ENCODE measurements around the gene ALG1.
"Not testable (repeated sequence)": the region's sequence is repeated elsewhere in the genome, so short reads cannot be mapped to it uniquely, and the experiment has no call there.

The ALG1 gene

DNA sequence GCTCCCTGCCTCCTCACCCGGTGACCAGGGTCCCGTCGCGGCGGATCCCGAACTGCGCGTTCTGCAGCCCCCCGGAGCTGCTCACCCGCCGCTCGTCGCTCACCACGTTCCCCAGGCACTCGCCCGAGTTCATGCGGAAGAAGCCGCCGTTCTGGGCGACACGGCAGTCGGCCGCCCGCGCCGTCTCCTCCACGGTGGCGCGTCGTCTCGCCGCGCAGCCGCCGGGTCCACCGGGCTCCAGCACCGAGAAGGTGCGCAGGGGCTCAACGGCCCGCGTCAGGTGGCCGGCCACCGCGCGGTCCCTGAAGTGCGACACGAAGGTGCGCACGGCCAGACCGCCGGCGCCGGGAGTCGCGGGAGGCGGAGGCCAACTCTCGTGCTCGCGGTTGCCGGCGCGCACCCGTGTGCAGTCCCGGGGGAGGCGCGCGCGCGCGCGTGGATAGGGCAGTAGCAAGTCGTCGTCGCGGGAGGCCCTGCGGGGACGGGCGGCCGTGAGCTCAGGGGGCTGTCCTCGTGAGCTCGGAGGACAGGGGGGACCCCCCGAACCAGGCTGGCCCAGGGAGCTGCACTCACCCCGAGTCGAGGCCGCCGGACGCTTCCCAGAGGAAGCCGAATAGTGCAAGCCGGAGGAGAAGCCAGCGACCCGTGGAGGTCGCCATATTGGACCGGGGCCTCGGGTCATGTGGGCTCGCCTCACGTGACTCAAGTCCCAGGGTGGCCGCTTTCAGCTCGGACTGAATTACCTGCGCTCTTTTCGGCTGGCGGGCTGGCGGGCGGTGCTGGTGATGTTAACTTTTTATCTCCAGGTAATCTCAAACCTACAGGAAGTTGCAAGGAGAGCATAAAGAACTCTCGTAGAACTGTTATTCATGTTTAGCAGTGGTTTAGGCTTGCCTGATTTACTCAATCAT is 38.1 kb upstream of the ALG1 start, which contains the start of gene NAGPA:
Gene NAGPA, minus strand, starts transcription at position 680 of the 911 bp plus-strand sequence. Its CDS starts 21 bp downstream, at position 659.
- H3K27me3 ChIP-seq (ENCODE audit: control insufficient read depth, insufficient read depth, low read length): no peaks in the 10 kb centered on the region
- peak within 1 kb of the TSS; percentile 83 for H3K9ac ChIP-seq (ENCODE audit: low read depth, low read length)
- H3K4me3 ChIP-seq (ENCODE audit: low read length): peak within 1 kb of the TSS; percentile 91
- H3K36me3 ChIP-seq (ENCODE audit: insufficient read depth, low read length): no peaks in the 10 kb centered on the region
- no peaks in the 10 kb centered on the region for H3K9me3 ChIP-seq (replicated peaks; ENCODE audit: low read length)
- H3K4me2 ChIP-seq (ENCODE audit: low read length): peak within 1 kb of the TSS; percentile 94
- H3K4me1 ChIP-seq (ENCODE audit: control insufficient read depth, insufficient read depth, low read length): peaks cover 15% of the 10 kb centered on the region

DNA sequence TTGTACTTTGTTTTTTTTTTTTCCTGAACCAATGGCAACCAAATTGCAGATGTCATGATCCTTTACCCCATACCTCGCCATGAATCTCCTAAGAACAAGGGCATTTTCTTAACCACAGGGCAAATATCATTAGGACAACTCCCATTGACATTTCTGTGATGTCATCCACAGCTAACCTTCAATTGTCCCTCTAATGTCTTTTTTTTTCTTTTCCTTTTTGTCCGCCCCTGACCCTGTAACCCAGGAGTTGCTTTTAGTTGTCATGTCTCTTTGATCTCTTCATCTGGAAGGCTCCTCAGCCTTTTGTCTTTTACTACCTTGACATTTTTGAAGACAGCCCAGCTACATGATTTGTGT is 37.5 kb upstream of the ALG1 start:
- Histone ChIP-seq H3K4me1 (ENCODE audit: control insufficient read depth, insufficient read depth, low read length) (peaks cover 15% of the 10 kb centered on the region), H3K4me2 (ENCODE audit: low read length) (peak overlapping the region; percentile 94), H3K9ac (ENCODE audit: low read depth, low read length) (peak overlapping the region; percentile 83), H3K27me3 (ENCODE audit: control insufficient read depth, insufficient read depth, low read length) (no peaks in the 10 kb centered on the region), H3K4me3 (ENCODE audit: low read length) (peak overlapping the region; percentile 91), H3K36me3 (ENCODE audit: insufficient read depth, low read length) (no peaks in the 10 kb centered on the region), H3K9me3 (replicated peaks; ENCODE audit: low read length) (no peaks in the 10 kb centered on the region)

DNA sequence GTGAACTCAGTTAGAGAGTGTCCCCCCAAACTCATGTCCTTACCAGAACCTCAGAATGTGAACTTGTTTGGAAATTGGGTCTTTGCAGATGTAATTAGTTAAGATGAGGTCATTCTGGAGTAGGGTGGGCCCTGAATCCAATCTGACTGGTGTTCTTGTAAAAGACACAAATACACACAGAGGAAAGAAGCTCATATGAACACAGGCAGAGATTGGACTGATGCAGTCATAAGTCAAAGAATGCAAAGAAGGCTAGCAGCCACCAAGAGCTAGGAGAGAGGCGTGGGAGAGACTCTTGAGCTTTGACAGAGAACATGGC is 35.8 kb upstream of the ALG1 start:
- Histone ChIP-seq H3K36me3 (ENCODE audit: insufficient read depth, low read length) (no peaks in the 10 kb centered on the region), H3K27me3 (ENCODE audit: control insufficient read depth, insufficient read depth, low read length) (peaks cover 3% of the 10 kb centered on the region), H3K4me3 (ENCODE audit: low read length) (no peak overlapping the region), H3K4me1 (ENCODE audit: control insufficient read depth, insufficient read depth, low read length) (peaks cover 15% of the 10 kb centered on the region), H3K4me2 (ENCODE audit: low read length) (no peak overlapping the region), H3K9me3 (replicated peaks; ENCODE audit: low read length) (no peaks in the 10 kb centered on the region), H3K9ac (ENCODE audit: low read depth, low read length) (no peak overlapping the region)

DNA sequence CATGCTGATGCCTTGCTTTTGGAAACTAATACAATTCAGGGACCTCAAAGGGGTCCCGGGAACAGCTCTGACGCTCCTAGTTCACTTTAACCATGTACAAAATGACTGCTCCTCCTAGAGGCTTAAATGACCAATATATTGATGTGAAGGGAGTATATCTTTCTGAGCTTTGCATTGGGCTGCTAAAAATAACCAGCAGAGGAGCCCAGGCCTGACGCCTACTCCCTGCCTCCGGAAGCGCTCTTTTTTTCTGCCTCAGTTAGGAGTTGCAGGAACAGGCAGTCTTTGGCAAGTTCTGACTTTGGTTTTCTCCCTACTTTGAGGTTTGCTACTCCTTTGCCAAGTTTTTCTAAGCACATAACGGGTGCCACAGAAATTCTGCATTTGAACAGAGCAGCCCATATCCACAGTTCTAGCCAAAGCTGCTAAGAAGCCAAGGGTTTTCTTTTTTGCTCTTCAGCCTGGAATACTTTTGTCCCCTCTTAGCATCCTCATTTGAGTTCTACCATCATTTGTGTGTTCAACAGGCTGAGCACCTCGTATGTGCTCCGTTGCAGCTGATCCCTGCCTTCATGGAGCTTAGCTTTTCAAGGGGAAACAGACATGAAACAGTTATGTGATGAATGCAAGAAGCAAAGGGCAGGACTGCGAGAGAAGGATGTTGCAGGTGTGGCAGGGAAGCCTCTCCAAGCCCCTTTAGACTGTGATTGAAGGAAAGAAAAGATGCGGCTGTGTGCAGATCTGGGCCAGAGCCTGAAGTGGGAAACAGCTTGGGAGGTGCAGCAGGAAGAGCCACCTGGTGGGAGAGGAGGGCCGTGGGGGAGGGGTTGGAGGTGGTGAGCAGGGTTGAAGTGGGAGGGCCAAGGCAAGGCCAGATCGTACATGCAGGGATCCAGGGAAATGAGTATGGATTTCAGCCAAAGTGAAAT is 35.2 kb upstream of the ALG1 start:
- H3K4me1 ChIP-seq (ENCODE audit: control insufficient read depth, insufficient read depth, low read length): peaks cover 15% of the 10 kb centered on the region
- H3K27me3 ChIP-seq (ENCODE audit: control insufficient read depth, insufficient read depth, low read length): peaks cover 7% of the 10 kb centered on the region
- no peaks in the 10 kb centered on the region for H3K9me3 ChIP-seq (replicated peaks; ENCODE audit: low read length)
- no peaks in the 10 kb centered on the region for H3K36me3 ChIP-seq (ENCODE audit: insufficient read depth, low read length)
- no peak overlapping the region for H3K9ac ChIP-seq (ENCODE audit: low read depth, low read length)
- H3K4me2 ChIP-seq (ENCODE audit: low read length): no peak overlapping the region
- no peak overlapping the region for H3K4me3 ChIP-seq (ENCODE audit: low read length)

DNA sequence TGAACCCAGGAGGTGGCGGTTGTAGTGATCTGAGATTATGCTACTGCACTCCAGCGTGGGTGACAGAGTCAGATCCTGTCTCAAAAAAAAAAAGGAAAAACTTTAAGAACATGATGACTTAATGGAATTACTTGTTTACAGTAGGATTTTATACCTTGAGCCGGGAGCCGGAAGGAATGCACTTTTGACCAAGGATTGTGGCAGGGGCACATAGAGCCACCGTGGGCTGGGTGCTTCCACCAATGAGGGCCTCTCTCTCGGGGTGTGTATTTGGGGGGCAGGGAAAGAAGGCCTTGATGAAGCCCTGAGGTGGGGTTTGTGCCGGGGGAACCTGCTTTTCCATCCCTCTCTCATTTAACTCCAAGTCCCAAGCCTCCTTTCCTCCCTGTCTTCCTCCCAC is 31.2 kb upstream of the ALG1 start:
- H3K4me1 ChIP-seq (ENCODE audit: control insufficient read depth, insufficient read depth, low read length): no peaks in the 10 kb centered on the region
- no peak overlapping the region for H3K4me3 ChIP-seq (ENCODE audit: low read length)
- H3K4me2 ChIP-seq (ENCODE audit: low read length): no peak overlapping the region
- no peaks in the 10 kb centered on the region for H3K36me3 ChIP-seq (ENCODE audit: insufficient read depth, low read length)
- no peaks in the 10 kb centered on the region for H3K9me3 ChIP-seq (replicated peaks; ENCODE audit: low read length)
- H3K27me3 ChIP-seq (ENCODE audit: control insufficient read depth, insufficient read depth, low read length): peaks cover 7% of the 10 kb centered on the region
- H3K9ac ChIP-seq (ENCODE audit: low read depth, low read length): no peak overlapping the region

DNA sequence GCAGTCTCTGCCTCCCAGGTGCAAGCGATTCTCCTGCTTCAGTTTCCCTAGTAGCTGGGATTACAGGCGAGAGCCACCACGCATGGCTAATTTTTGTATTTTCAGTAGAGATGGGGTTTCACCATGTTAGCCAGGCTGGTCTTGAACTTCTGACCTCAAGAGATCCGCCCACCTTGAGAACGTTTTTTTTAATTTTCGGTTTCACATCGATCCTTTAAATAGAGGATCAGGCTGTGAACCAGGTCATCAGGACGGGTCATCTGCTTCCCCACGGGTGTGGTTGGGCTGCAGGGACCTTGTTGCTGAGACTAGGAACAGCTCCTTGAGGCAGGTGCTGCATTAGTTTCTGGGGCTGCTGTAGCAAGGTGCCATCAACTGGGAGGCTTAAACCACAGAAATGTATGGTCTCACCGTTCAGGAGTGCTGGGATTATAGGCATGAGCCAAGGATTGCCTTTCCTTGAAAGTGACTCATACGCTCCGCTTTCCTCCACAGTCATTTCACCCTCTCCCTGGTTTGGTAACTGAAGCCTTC is 30.0 kb upstream of the ALG1 start:
- H3K4me2 ChIP-seq (ENCODE audit: low read length): no peak overlapping the region
- H3K9me3 ChIP-seq (replicated peaks; ENCODE audit: low read length): no peaks in the 10 kb centered on the region
- H3K4me3 ChIP-seq (ENCODE audit: low read length): no peak overlapping the region
- no peaks in the 10 kb centered on the region for H3K4me1 ChIP-seq (ENCODE audit: control insufficient read depth, insufficient read depth, low read length)
- H3K36me3 ChIP-seq (ENCODE audit: insufficient read depth, low read length): no peaks in the 10 kb centered on the region
- no peak overlapping the region for H3K9ac ChIP-seq (ENCODE audit: low read depth, low read length)
- peaks cover 7% of the 10 kb centered on the region for H3K27me3 ChIP-seq (ENCODE audit: control insufficient read depth, insufficient read depth, low read length)

DNA sequence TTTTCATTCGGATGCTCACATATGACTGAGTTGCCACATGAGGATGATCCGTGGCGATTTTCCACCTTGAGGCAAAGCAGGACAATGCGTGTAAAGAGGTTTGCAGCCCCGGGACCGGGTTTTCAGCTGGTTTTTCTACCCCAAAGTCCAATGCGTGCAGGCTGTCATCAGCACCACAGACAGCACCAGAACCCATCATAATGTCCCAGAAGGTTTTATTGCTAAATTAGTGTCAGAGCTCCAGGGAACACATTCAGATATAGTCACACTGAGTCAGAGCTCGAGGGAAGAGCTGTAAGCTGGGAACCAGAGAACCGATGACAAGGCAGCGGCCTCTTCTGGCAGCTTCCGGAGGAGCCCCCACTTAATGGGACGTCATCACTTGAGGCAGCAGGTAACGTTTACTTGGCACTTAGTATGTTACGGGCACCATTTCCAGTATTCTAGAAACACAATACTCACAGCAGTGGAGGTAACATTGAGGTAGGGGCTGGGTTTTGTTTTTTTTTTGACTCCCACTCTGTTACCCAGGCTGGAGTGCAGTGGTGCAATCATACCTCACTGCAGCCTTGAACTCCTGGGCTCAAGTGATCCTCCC is 29.0 kb upstream of the ALG1 start:
- Histone ChIP-seq H3K4me3 (ENCODE audit: low read length) (no peak overlapping the region), H3K36me3 (ENCODE audit: insufficient read depth, low read length) (no peaks in the 10 kb centered on the region), H3K27me3 (ENCODE audit: control insufficient read depth, insufficient read depth, low read length) (peaks cover 7% of the 10 kb centered on the region), H3K4me2 (ENCODE audit: low read length) (no peak overlapping the region), H3K9ac (ENCODE audit: low read depth, low read length) (no peak overlapping the region), H3K4me1 (ENCODE audit: control insufficient read depth, insufficient read depth, low read length) (no peaks in the 10 kb centered on the region), H3K9me3 (replicated peaks; ENCODE audit: low read length) (no peaks in the 10 kb centered on the region)

DNA sequence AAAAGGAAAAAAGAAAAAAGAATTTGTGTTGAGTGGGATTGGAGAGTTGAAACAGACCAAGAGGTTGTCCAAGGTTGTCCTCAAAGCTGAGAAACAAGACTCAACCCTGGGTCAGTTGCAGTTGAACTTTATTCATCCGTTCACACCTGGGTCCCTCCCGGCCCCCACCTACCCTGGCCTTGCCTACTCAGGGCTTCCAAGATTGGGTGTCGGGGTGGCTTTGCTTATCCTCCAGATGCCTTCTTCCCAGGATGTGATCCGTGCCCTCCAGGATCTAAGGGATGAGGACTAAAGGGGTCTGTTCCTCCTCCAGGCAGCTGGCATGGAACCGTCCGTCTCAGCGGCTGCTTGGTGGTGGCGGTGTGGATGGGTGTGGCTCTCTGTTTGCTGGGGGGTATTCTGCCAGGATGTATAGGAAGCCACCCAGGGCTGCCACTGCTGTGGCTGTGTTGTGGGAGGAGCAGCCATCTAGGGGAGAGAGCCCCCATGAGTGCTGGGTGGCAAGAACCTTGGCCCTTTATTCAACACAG is 27.6 kb upstream of the ALG1 start:
- H3K4me3 ChIP-seq (ENCODE audit: low read length): no peak overlapping the region
- no peaks in the 10 kb centered on the region for H3K4me1 ChIP-seq (ENCODE audit: control insufficient read depth, insufficient read depth, low read length)
- no peak overlapping the region for H3K9ac ChIP-seq (ENCODE audit: low read depth, low read length)
- H3K4me2 ChIP-seq (ENCODE audit: low read length): no peak overlapping the region
- peaks cover 18% of the 10 kb centered on the region for H3K27me3 ChIP-seq (ENCODE audit: control insufficient read depth, insufficient read depth, low read length)
- H3K36me3 ChIP-seq (ENCODE audit: insufficient read depth, low read length): no peaks in the 10 kb centered on the region
- no peaks in the 10 kb centered on the region for H3K9me3 ChIP-seq (replicated peaks; ENCODE audit: low read length)

DNA sequence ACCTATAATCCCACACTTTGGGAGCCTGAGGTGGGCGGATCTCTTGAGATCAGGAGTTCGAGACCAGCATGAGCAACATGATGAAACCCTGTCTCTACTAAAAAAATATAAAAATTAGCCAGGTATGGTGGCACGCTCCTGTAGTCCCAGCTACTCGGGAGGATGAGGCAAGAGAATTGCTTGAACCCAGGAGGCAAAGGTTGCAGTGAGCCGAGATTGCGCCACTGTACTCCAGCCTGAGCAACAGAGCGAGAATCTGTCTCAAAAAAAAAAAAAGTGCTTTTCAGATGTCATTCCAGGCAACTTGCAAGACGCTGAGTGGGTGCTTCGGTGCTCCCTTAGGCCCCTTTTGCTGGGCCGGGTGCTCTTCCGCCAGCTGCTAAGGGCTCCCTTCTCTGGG is 27.1 kb upstream of the ALG1 start:
- not testable (repeated sequence) for H3K4me1 ChIP-seq (ENCODE audit: control insufficient read depth, insufficient read depth, low read length); H3K9me3 ChIP-seq (replicated peaks; ENCODE audit: low read length); H3K4me3 ChIP-seq (ENCODE audit: low read length); H3K9ac ChIP-seq (ENCODE audit: low read depth, low read length); H3K36me3 ChIP-seq (ENCODE audit: insufficient read depth, low read length); H3K4me2 ChIP-seq (ENCODE audit: low read length)
- H3K27me3 ChIP-seq (ENCODE audit: control insufficient read depth, insufficient read depth, low read length): peaks cover 21% of the 10 kb centered on the region

DNA sequence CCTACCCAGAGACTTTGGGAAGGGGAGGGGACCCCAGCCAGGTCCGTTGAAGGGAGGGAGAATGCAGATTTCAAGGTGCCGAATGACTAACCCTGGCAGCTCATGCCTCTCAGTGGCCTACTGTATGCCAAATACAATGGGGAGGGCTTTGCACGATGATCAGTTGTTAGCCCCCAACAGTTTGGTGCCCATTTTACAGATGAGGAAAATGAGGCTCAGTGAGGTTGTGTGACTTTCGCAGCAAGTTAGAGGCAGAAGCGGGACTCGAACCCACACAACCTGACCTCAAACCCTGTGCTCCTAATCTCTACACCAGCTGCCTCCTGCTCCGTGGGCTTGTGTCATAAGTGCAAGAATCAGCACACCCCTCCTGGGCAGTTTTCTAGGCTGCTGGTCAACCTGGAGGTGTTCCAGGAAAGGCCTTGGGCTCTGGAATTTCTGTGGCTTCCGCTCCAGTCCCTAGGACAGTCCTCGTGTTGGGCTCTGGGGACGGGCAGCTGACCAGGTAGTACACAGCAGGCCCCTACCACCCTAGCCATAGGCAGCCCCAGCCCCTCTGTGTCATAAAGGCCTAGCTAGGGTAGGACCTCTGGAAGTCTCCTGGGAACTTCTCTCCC is 26.0 kb upstream of the ALG1 start:
- Histone ChIP-seq H3K9me3 (replicated peaks; ENCODE audit: low read length) (no peaks in the 10 kb centered on the region), H3K27me3 (ENCODE audit: control insufficient read depth, insufficient read depth, low read length) (peaks cover 21% of the 10 kb centered on the region), H3K36me3 (ENCODE audit: insufficient read depth, low read length) (no peaks in the 10 kb centered on the region), H3K4me2 (ENCODE audit: low read length) (no peak overlapping the region), H3K4me3 (ENCODE audit: low read length) (no peak overlapping the region), H3K9ac (ENCODE audit: low read depth, low read length) (no peak overlapping the region), H3K4me1 (ENCODE audit: control insufficient read depth, insufficient read depth, low read length) (no peaks in the 10 kb centered on the region)

DNA sequence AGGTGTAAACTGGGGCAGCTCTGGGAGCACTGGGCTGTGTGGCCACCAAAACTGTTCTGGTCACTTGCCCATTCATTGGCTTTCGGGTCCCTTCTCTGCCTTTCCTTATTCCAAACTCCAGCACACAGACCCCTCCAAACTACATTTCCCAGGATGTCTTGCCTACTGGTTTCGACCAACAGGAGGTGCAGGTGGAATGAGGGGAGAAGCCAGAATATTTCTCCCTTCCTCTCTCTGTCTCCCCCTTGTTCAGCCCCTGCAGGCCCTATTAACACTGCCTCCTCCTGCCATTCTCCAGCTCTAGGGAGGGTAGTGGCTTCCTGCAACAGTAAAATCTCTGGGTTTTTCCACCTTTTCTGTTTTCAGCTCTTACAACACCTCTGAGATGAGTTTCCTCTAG is 24.7 kb upstream of the ALG1 start:
- no peak overlapping the region for H3K4me2 ChIP-seq (ENCODE audit: low read length)
- peaks cover 14% of the 10 kb centered on the region for H3K27me3 ChIP-seq (ENCODE audit: control insufficient read depth, insufficient read depth, low read length)
- no peaks in the 10 kb centered on the region for H3K4me1 ChIP-seq (ENCODE audit: control insufficient read depth, insufficient read depth, low read length)
- no peak overlapping the region for H3K4me3 ChIP-seq (ENCODE audit: low read length)
- H3K36me3 ChIP-seq (ENCODE audit: insufficient read depth, low read length): no peaks in the 10 kb centered on the region
- H3K9ac ChIP-seq (ENCODE audit: low read depth, low read length): no peak overlapping the region
- no peaks in the 10 kb centered on the region for H3K9me3 ChIP-seq (replicated peaks; ENCODE audit: low read length)

Measured in skeletal muscle satellite cell (primary cell).